Adrenal gland (tissue), 5 donors: ENCODE data around the gene WNT3A.

Experiments
- POLR2A ChIP-seq, 2 donors: fragments of 450-650 bp; IDR thresholded peaks; one replicate each; pipeline ENCODE4 v1.6.1; 2017; ENCODE audit warnings: antibody characterized with exemption in 2 of 2, mild to moderate bottlenecking in 2 of 2, moderate library complexity in 1 of 2
- TF ChIP-seq, protein P1 (sequence below), 6 experiments: fragments of 450-650 bp in 4 of 6; fragments of 200-600 bp in 2 of 6; sonication (generic) in 1 of 6; IDR thresholded peaks; 1 replicate in 5 of 6; 2 replicates in 1 of 6; pipeline versions ENCODE4 v1.5.1 to v1.8.0; 2016 to 2021; ENCODE audit warnings: antibody characterized with exemption in 6 of 6, mild to moderate bottlenecking in 2 of 6, moderate library complexity in 1 of 6
- donor health status: DM: no; HTN: no; CAD: no.

GRCh38 chr1:227999056-227999930, 7.5 kb upstream of the WNT3A start:
- TF ChIP-seq, protein P1, sequence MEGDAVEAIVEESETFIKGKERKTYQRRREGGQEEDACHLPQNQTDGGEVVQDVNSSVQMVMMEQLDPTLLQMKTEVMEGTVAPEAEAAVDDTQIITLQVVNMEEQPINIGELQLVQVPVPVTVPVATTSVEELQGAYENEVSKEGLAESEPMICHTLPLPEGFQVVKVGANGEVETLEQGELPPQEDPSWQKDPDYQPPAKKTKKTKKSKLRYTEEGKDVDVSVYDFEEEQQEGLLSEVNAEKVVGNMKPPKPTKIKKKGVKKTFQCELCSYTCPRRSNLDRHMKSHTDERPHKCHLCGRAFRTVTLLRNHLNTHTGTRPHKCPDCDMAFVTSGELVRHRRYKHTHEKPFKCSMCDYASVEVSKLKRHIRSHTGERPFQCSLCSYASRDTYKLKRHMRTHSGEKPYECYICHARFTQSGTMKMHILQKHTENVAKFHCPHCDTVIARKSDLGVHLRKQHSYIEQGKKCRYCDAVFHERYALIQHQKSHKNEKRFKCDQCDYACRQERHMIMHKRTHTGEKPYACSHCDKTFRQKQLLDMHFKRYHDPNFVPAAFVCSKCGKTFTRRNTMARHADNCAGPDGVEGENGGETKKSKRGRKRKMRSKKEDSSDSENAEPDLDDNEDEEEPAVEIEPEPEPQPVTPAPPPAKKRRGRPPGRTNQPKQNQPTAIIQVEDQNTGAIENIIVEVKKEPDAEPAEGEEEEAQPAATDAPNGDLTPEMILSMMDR (IDR thresholded peaks at IDR 0.05), result peak; percentile 65 to 96 (median 83)
- no peak for TF ChIP-seq POLR2A (IDR thresholded peaks at IDR 0.05)
